Measurements from ENCODE around the gene ALK.

ALK gene

GRCh38 chr2:29235411-29235810 is 686.0 kb downstream of the ALK start:
- TF ChIP-seq POLR2A (IDR thresholded peaks at IDR 0.05; ENCODE audit: extremely low read depth, insufficient read length) (no peak), MAX (IDR thresholded peaks at IDR 0.05; ENCODE audit: low read depth, low read length) (no peak), MYC (IDR thresholded peaks at IDR 0.05; ENCODE audit: low read depth, low read length) (no peak)
- TF ChIP-seq, protein P1, sequence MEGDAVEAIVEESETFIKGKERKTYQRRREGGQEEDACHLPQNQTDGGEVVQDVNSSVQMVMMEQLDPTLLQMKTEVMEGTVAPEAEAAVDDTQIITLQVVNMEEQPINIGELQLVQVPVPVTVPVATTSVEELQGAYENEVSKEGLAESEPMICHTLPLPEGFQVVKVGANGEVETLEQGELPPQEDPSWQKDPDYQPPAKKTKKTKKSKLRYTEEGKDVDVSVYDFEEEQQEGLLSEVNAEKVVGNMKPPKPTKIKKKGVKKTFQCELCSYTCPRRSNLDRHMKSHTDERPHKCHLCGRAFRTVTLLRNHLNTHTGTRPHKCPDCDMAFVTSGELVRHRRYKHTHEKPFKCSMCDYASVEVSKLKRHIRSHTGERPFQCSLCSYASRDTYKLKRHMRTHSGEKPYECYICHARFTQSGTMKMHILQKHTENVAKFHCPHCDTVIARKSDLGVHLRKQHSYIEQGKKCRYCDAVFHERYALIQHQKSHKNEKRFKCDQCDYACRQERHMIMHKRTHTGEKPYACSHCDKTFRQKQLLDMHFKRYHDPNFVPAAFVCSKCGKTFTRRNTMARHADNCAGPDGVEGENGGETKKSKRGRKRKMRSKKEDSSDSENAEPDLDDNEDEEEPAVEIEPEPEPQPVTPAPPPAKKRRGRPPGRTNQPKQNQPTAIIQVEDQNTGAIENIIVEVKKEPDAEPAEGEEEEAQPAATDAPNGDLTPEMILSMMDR (IDR thresholded peaks at IDR 0.05; ENCODE audit: low read depth, low read length) = no peak
- no peak overlapping the region for H3K4me3 ChIP-seq (ENCODE audit: low read depth, low read length)
- DNase-seq (ENCODE audit: low read depth) = no peak

DNA sequence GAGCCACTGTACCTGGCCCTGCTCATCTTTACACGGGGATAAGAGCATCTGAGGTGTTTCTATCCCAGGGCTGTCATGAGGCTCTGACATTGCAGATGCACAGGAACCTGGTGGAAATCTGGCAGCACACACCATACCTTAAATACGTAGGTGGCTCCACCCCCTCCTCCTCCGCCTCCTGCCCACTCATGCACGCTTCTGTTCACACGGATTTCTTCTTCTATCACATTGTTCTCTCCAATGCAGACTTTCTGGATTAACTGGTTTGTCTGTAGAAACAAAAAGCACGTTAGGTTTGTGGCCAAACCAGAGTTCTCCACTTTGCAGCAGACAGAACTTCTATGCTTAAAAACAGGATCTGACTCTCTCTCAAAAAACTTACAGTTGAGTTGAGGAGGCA is 688.0 kb downstream of the ALK start:
- DNase-seq (ENCODE audit: low read depth) = no peak
- H3K4me3 ChIP-seq (ENCODE audit: low read depth, low read length) = no peak overlapping the region
- TF ChIP-seq MYC (IDR thresholded peaks at IDR 0.05; ENCODE audit: low read depth, low read length) = no peak
- no peak for TF ChIP-seq POLR2A (IDR thresholded peaks at IDR 0.05; ENCODE audit: extremely low read depth, insufficient read length)
- TF ChIP-seq, protein P1 (IDR thresholded peaks at IDR 0.05; ENCODE audit: low read depth, low read length) = no peak
- TF ChIP-seq MAX (IDR thresholded peaks at IDR 0.05; ENCODE audit: low read depth, low read length) = no peak

DNA sequence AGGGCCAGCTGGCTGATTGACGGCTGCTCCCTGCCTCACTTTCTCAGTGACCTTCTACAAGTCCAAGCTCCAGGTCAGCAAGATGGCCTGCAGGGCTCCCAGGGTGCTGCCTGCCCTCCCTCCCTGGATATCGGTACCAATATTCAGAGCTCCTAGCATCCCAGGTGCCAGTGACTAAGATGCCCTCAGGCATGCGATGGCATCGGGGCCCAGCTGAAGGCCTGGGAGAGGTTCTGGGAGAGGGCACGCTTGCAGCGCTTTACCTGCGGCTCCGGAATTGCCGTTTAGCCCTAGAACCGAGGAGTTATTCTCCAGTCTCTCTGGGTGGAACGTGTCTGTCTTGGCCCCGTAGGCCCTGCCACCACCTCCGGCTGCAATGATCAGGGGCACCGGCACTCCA is 689.3 kb downstream of the ALK start:
- no peak for DNase-seq (ENCODE audit: low read depth)
- TF ChIP-seq, protein P1 (IDR thresholded peaks at IDR 0.05; ENCODE audit: low read depth, low read length) = no peak
- TF ChIP-seq POLR2A (IDR thresholded peaks at IDR 0.05; ENCODE audit: extremely low read depth, insufficient read length) = no peak
- no peak for TF ChIP-seq MAX (IDR thresholded peaks at IDR 0.05; ENCODE audit: low read depth, low read length)
- no peak for TF ChIP-seq MYC (IDR thresholded peaks at IDR 0.05; ENCODE audit: low read depth, low read length)
- no peak overlapping the region for H3K4me3 ChIP-seq (ENCODE audit: low read depth, low read length)

DNA sequence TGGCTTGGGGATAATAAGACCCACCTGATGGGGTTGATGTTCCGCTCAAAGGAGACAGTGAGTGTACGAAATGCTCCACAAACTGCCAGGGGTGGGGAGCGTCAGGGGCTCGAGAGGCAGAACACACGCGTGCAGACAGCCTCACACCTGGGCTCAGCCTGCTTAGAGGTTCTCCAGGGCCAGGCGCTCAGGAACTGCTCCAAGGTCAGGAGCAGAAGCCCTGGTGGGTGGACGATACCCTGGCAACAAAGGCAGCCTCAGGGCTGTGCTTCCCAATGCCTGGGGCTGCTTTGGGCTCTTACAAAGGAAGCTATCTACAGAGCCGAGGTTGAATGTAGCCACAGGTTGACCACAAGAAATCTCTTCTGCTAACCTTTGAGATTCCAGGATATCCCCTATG is 691.7 kb downstream of the ALK start:
- no peak for DNase-seq (ENCODE audit: low read depth)
- TF ChIP-seq MYC (IDR thresholded peaks at IDR 0.05; ENCODE audit: low read depth, low read length) (no peak), MAX (IDR thresholded peaks at IDR 0.05; ENCODE audit: low read depth, low read length) (no peak), POLR2A (IDR thresholded peaks at IDR 0.05; ENCODE audit: extremely low read depth, insufficient read length) (no peak)
- TF ChIP-seq, protein P1 (IDR thresholded peaks at IDR 0.05; ENCODE audit: low read depth, low read length) = no peak
- no peak overlapping the region for H3K4me3 ChIP-seq (ENCODE audit: low read depth, low read length)

- H3K4me3 ChIP-seq (ENCODE audit: low read depth, low read length) = no peak overlapping the region
- TF ChIP-seq MYC (IDR thresholded peaks at IDR 0.05; ENCODE audit: low read depth, low read length) (no peak), POLR2A (IDR thresholded peaks at IDR 0.05; ENCODE audit: extremely low read depth, insufficient read length) (no peak), MAX (IDR thresholded peaks at IDR 0.05; ENCODE audit: low read depth, low read length) (no peak)
- TF ChIP-seq, protein P1 (IDR thresholded peaks at IDR 0.05; ENCODE audit: low read depth, low read length) = no peak
- DNase-seq (ENCODE audit: low read depth) = no peak
These were observed 692.4 kb downstream of the ALK start for GRCh38 chr2:29228947-29229346.

Measured in NB4 (cell line).